Measurements from ENCODE around the gene CD28. TPM values are rescaled to one million over a fixed set of nuclear protein-coding genes. Genes with fewer than 3 reads are reported as not detected.

CD28 gene
- total RNA-seq, 2 donors from 2014 or later = 0.05 to 0.51 TPM

DNA sequence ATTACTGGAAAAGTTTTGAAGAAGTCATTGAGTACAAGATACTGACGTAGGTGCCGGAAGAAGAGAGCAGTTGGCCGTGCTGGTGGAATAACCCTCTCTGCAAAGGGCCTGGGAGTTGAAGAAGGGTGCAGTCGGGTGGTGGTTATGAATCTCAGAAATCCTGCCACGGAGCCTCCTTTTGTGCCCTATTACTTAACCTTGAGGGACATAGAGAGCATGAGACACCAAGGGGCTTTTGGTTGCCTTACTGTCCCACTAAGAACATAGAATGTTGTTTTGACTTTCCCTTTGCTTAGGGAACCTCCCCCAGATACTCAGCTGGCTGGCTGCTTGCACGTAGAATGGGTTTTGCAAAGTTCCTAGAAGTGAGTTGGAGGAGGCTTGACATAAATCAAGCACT lies 1.3 kb upstream of the CD28 start:
- no peak for DNase-seq (ENCODE audit: low spot score)
- intact Hi-C loops (cut with DNase I) = no loop called here
- TF ChIP-seq POLR2AphosphoS5 (IDR thresholded peaks at IDR 0.05) (no peak), POLR2A (IDR thresholded peaks at IDR 0.05) (no peak)
- TF ChIP-seq, protein P1, sequence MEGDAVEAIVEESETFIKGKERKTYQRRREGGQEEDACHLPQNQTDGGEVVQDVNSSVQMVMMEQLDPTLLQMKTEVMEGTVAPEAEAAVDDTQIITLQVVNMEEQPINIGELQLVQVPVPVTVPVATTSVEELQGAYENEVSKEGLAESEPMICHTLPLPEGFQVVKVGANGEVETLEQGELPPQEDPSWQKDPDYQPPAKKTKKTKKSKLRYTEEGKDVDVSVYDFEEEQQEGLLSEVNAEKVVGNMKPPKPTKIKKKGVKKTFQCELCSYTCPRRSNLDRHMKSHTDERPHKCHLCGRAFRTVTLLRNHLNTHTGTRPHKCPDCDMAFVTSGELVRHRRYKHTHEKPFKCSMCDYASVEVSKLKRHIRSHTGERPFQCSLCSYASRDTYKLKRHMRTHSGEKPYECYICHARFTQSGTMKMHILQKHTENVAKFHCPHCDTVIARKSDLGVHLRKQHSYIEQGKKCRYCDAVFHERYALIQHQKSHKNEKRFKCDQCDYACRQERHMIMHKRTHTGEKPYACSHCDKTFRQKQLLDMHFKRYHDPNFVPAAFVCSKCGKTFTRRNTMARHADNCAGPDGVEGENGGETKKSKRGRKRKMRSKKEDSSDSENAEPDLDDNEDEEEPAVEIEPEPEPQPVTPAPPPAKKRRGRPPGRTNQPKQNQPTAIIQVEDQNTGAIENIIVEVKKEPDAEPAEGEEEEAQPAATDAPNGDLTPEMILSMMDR (IDR thresholded peaks at IDR 0.05) = no peak
- Histone ChIP-seq H3K9me3 (no peaks in the 10 kb centered on the region), H3K27ac (no peak overlapping the region), H3K27me3 (replicated peaks; ENCODE audit: insufficient read depth) (no peaks in the 10 kb centered on the region), H3K4me3 (no peak overlapping the region), H3K36me3 (no peaks in the 10 kb centered on the region), H3K4me1 (replicated peaks) (no peaks in the 10 kb centered on the region)
- 93% methylated on average over 6 of the region's 6 CpGs for WGBS

DNA sequence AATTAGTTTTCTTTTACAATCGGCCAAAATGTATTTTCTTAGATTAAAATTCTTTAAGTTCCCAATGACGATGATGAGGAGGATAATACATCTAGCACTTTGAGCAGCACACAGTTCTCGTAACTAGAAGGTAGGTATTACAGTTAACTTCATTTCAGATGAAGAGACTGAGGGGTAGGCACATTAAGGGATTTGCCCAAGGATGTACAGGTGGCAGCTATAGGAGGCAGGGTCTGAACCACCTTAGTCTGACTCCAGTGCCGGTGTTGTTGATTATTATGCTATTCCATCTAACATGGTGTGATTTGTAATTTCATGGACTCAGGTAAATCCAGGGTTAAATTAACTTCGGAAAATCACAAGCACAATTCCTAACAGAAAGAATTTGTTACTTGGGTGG lies 1.1 kb downstream of the CD28 start:
- no peak for TF ChIP-seq POLR2A (IDR thresholded peaks at IDR 0.05)
- TF ChIP-seq, protein P1 (IDR thresholded peaks at IDR 0.05) = no peak
- no peak for TF ChIP-seq POLR2AphosphoS5 (IDR thresholded peaks at IDR 0.05)
- 92% methylated on average over 5 of the region's 5 CpGs for WGBS
- H3K4me3 ChIP-seq = no peak overlapping the region
- no peaks in the 10 kb centered on the region for H3K4me1 ChIP-seq (replicated peaks)
- no peak for DNase-seq (ENCODE audit: low spot score)
- H3K9me3 ChIP-seq = no peaks in the 10 kb centered on the region
- intact Hi-C loops (cut with DNase I) = no loop called here
- no peaks in the 10 kb centered on the region for H3K27me3 ChIP-seq (replicated peaks; ENCODE audit: insufficient read depth)
- H3K27ac ChIP-seq = no peak overlapping the region
- H3K36me3 ChIP-seq = no peaks in the 10 kb centered on the region

DNA sequence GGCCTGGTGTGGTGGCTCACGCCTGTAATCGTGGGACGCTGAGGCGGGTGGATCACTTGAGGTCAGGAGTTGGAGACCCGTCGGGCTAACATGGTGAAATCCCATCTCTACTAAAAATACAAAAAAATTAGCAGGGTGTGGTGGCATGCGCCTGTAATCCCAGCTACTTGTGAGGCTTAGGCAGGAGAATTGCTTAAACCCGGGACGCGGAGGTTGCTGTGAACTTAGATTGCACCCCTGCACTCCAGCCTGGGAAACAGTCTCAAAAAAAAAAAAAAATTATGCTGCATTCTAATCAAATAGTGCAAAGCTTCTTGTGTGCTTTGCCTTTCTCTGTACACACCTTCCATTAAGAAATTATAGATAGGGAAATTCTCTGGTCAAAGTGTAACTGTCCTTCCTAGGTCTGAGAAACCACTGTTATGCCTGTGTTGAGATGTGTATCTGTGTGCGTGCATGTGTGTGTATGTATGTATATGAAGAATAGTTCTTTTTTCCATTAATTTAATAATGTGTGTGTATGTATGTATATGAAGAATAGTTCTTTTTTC lies 2.5 kb downstream of the CD28 start:
- WGBS = 98% methylated on average over 11 of the region's 11 CpGs
- no peak overlapping the region for H3K27ac ChIP-seq
- TF ChIP-seq, protein P1 (IDR thresholded peaks at IDR 0.05) = no peak
- TF ChIP-seq POLR2AphosphoS5 (IDR thresholded peaks at IDR 0.05) = no peak
- TF ChIP-seq POLR2A (IDR thresholded peaks at IDR 0.05) = no peak
- H3K36me3 ChIP-seq = no peaks in the 10 kb centered on the region
- H3K4me1 ChIP-seq (replicated peaks) = no peaks in the 10 kb centered on the region
- no peaks in the 10 kb centered on the region for H3K9me3 ChIP-seq
- no peak overlapping the region for H3K4me3 ChIP-seq
- H3K27me3 ChIP-seq (replicated peaks; ENCODE audit: insufficient read depth) = no peaks in the 10 kb centered on the region
- no peak for DNase-seq (ENCODE audit: low spot score)
- intact Hi-C loops (cut with DNase I) = no loop called here

DNA sequence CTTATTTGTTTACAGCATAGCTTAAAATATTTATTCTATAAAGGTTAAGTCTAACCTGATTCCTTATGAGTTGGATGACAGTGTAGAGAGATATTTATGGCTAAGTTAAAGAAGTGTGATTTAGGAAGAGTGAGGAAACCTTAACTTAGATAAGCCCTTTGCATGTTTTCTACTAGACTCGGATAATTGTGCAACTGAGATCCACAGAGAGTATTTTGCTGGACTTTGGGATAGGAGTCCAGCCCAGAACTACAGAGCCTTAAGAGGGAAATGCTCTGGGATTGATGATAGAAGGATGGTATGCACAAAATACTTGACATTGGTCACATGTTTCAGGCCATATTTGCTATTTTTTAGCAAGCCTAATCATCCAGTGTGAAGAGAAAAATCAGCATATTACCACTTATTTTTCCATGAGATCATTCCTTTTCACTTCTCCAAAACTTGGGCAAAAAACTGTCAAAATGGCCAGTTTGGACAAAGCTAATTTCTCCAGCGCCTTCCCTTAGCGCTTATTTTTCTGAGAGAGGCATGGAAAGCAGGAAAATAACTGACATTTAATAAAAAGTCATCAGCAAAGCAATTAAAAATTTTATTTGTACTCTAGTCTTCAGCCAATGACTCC lies 3.1 kb downstream of the CD28 start:
- no peak for DNase-seq (ENCODE audit: low spot score)
- Histone ChIP-seq H3K9me3 (no peaks in the 10 kb centered on the region), H3K27me3 (replicated peaks; ENCODE audit: insufficient read depth) (no peaks in the 10 kb centered on the region), H3K4me1 (replicated peaks) (no peaks in the 10 kb centered on the region), H3K36me3 (no peaks in the 10 kb centered on the region), H3K4me3 (no peak overlapping the region), H3K27ac (no peak overlapping the region)
- intact Hi-C loops (cut with DNase I) = no loop called here
- no peak for TF ChIP-seq POLR2A (IDR thresholded peaks at IDR 0.05)
- TF ChIP-seq, protein P1 (IDR thresholded peaks at IDR 0.05) = no peak
- TF ChIP-seq POLR2AphosphoS5 (IDR thresholded peaks at IDR 0.05) = no peak
- 92% methylated on average over 3 of the region's 3 CpGs for WGBS

DNA sequence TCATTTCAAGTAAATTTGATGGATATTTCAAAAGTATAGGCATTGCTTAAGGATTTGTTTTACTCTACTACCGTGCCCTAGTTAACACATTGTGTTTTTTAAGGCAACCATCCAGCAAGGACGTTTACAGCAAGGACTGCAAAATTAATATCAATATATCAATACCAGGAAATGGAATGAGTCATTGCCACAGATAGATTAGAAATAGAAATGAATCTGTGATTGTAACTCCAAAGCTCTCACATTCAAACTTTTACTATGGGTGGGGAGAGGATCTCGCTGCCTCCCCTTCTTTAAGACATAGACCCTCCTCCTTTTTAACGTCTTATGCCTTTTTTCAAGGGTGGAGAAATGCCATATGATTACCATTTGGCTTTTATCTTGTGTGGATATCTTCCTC lies 3.8 kb downstream of the CD28 start:
- Histone ChIP-seq H3K9me3 (no peaks in the 10 kb centered on the region), H3K4me1 (replicated peaks) (no peaks in the 10 kb centered on the region), H3K27me3 (replicated peaks; ENCODE audit: insufficient read depth) (no peaks in the 10 kb centered on the region), H3K4me3 (no peak overlapping the region), H3K36me3 (no peaks in the 10 kb centered on the region), H3K27ac (no peak overlapping the region)
- no peak for DNase-seq (ENCODE audit: low spot score)
- TF ChIP-seq POLR2AphosphoS5 (IDR thresholded peaks at IDR 0.05) (no peak), POLR2A (IDR thresholded peaks at IDR 0.05) (no peak)
- TF ChIP-seq, protein P1 (IDR thresholded peaks at IDR 0.05) = no peak
- intact Hi-C loops (cut with DNase I) = no loop called here
- WGBS = 43% methylated on average over 4 of the region's 4 CpGs

Data from prostate gland (tissue), 2 donors.